Measurements from ENCODE around the gene OR4K1.

OR4K1 gene

GRCh38 chr14:19975291-19975690 is 44.6 kb downstream of the OR4K1 start, which contains the start of gene OR4K15:
TSS of gene OR4K15 (plus strand) at chr14:19975591. CDS start at chr14:19975591, 0 bp downstream.
- no peak for TF ChIP-seq MAX (IDR thresholded peaks at IDR 0.05)
- TF ChIP-seq ZBTB7A (IDR thresholded peaks at IDR 0.05; ENCODE audit: low read depth), result no peak
- TF ChIP-seq EP300 (IDR thresholded peaks at IDR 0.05; ENCODE audit: borderline replicate concordance), result no peak
- no peak for TF ChIP-seq CEBPB (IDR thresholded peaks at IDR 0.05)
- TF ChIP-seq FOXM1 (IDR thresholded peaks at IDR 0.05; ENCODE audit: borderline replicate concordance, low read depth), result no peak
- TF ChIP-seq EGR1 (IDR thresholded peaks at IDR 0.05), result no peak
